DMS153 (cell line): ENCODE measurements around the gene GNLY.

Experiments used
- DNase-seq: peaks from one replicate; lab custom pipeline; 2025; lab: John Stamatoyannopoulos, UW

The GNLY gene

DNA sequence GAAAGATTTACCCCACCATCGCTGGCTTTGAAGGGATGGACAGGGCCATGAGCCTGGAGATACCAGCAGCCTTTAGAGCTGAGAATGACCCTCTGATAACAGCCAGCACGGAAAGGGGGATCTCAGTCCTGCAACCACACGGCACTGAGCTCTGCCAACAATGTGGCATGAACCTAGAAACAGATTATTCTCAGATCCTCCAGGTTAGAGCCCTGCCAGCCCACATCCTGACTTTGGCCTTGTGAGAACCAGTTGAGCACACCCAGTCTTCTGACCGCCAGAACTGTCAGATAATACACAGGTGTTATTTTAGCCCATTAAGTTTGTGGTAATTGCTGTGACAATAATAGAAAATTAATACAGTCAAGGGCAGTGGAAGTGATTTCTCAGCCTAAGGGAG, 9.4 kb upstream of the GNLY start:
- no peak for DNase-seq

DNA sequence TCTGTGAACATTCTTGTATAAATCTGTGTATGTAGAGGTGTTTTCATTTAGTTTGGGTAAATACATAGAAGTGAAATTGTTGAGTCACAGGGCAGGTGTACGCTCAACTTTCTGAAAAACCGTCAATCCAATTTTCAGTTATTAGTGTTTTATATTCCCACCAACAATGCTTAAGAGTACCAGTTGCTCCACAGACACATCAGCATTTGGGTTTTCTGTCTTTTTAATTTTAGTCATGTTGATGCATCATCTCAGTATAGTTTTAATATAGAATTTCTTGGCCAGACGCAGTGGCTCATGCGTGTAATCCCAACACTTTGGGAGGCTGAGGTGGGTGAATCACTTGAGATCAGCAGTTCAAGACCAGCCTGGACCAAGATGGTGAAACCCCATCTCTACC, 3.2 kb upstream of the GNLY start:
- no peak for DNase-seq

DNA sequence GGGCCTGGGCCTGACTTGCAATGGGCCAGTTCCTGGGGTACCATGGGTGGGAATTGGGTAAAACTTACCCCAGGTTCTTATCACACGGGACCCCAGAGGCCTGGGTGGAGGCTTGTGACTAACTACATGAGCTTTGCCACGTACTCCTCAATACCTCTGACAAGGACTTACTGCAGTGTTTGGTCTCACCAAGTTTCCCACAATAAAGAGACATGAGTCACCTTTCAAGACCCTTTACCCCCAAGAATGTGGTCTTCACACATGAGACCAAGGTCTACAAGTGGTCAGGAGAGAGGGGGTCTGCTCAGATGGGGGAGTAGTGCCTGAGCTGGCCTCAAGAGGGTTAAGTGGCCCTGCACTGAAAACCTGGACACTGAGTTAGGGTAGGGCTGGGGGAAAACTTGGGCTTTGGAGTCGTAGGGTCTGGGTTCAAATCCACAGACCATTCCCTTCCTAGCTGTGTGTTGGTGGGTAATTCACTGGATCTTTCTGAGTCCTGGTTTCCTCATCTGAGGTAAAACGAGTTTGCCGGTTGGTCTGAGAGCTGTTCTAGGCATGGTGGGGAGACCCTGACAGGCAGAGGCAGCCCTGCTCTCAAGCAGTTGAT, 2.0 kb upstream of the GNLY start:
- DNase-seq: no peak

DNA sequence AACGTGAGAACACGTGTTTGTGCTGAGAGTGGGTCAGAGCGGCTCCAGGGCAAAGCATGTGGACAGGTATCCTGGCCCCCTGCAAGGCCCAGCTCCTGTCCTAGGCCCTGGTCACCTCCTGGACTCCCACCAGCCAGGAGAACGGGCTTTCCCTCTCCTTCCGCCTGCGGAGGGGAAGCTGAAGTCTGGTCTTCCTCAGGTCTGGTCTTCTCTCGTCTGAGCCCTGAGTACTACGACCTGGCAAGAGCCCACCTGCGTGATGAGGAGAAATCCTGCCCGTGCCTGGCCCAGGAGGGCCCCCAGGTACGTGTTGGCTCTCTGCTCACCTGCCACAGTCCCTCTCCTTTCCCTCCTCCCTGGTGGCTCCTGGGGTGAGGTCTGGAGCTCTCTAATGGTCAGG, 963 bp downstream of the GNLY start:
- DNase-seq: no peak

DNA sequence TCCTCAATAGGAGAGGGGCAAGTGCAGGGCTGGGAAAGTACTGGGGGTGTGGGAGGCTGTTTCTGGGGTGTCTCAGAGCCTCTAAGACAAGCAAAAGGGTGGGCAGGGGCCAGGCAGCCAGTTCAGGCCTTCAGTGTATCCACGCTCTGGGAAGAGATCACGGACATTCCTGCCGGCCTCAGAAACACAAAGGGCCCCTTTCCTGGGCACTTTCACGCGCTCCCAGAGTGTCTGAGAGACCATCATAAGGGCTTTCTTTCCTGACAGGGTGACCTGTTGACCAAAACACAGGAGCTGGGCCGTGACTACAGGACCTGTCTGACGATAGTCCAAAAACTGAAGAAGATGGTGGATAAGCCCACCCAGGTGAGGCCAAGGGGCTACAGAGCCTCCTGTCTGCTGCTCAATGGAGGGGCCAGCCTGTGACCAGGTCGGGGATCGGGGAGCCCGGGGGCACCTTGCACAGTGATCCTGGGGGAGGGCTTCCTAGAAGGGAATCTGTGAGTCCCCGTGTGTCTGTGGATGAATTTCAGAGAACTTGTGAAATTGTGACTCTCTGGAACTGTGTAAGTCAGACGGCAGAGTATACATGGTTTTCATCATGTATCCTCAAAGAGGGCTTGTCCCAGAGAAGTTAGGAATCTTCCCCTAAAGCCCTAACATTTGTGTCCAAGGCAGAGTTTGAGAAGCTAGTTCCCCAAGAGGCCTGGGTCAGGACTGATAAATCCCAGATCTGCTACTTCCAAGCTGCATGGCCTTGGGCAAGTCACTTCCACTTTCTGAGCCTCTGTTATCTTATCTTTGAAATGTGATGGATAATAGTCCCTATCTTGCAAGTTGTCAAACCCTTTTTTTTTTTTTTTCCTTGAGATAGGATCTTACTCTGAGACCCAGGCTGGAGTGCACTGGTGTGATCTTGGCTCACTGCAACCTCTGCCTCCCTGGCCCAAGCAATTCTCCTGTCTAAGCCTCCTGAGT, 1.8 kb downstream of the GNLY start:
- no peak for DNase-seq

DNA sequence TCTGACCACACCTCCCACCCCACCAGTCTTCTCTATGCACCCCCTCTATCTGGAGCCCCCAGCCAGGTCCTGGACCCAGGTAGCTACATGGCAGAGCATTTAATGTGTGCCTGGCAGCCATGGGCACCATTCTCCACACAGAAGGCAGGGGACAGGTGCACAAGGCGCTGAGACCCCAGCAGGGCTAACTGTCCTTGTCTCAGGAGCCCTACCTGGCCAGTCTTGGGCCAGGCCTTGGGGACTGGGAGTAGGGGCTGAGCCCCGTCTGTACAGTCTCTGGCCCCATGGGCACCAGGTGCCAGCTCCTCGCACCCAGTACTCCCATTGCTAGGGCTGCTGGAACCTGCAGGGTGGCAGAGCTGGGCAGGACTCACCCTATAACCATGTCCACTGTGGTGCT, 2.9 kb downstream of the GNLY start:
- DNase-seq: no peak

DNA sequence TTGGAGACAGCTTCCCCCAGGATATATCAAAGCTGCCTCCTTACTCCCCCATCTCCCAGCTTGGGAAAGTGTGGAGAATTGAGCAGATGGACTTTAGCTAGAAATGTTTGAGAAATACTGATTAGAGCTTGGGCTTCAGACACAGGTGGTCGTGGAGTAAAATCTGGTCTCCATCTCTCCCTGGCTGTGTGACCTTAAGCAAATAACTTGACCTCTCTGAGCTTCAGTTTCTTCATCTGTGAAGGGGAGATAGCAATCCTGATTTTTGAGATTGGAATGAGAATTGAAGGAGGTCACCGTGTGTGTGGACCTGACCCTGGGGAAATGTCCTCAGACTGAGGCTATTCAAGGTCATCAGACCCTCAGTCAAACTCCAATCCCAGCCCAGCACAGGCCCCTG, 3.6 kb downstream of the GNLY start:
- no peak for DNase-seq

DNA sequence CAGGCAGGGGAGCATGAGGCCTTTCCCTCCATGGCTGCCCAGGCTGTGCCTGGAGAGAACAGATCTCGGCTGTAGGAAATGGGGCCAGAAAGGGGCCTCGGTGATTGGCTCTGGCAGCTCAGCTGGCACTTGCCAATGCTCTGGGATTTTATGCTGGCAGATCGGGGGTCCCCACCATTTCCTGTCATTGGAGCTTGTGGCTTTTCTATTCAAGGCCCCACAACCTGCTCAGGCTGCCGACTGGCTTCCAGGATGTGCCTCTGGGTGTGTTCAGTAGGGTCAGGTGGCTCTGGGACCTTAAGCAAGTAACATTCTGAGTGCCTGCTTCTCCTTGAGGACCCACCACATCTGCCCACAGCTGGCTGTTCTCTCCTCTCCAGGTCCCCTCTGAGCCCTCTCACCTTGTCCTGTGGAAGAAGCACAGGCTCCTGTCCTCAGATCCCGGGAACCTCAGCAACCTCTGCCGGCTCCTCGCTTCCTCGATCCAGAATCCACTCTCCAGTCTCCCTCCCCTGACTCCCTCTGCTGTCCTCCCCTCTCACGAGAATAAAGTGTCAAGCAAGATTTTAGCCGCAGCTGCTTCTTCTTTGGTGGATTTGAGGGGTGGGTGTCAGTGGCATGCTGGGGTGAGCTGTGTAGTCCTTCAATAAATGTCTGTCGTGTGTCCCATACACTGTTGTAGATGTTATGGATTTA, 4.2 kb downstream of the GNLY start:
- DNase-seq: no peak

DNA sequence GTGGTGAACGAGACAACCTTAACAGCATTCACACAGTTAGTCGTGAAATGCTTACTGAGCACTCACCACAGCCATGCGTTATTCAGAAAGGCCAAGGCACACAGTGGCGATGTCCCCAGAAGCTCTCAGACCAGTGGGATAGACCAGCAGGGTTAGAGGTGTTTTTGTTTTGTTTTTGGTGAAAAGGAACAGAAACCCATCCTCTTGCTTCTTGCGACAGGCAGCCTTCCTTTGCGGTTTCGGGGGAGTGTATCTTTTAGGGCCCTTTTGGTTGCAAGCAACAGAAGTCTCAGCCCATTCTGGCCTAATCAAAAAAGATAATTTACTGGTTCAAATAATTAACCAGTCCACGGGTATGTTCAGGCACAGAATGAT, 4.7 kb downstream of the GNLY start:
- no peak for DNase-seq

DNA sequence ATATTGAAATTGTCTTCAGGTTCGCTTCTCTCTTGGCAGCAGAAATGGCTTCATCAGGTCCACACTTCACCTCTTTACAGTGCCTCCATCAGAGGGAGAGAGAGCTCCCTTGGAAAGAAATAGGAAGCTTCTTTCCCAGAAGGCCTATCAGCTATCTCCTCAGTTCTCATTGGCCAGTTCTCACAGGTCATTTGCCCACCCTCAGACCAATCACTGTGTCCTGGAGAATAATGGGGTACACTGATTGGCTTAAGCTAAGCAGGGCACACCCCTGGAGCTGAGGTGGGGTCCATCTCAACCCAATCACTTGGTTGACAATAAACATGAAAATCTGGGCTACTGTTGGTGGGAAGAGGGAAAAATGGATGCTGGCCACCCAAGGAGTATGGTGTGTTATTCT, 5.2 kb downstream of the GNLY start:
- DNase-seq: no peak

DNA sequence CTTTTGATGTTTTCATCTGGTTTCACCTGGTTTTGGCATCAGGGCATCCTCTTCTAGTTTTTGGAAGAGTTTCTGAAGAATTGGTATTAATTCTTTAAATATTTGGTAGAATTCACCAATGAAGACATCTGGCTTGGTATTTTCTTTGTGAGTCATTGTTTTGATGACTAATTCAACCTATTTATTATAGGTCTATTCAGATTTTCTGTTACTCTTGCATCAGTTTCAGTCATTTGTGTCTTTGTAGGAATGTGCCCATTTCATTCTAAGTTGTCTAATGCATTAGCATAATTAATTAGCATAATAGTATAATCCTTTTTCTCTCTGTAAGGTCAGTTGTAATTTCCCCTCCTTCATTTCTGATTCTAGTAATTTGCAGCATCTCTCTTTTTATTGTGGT, 8.0 kb downstream of the GNLY start:
- no peak for DNase-seq

DNA sequence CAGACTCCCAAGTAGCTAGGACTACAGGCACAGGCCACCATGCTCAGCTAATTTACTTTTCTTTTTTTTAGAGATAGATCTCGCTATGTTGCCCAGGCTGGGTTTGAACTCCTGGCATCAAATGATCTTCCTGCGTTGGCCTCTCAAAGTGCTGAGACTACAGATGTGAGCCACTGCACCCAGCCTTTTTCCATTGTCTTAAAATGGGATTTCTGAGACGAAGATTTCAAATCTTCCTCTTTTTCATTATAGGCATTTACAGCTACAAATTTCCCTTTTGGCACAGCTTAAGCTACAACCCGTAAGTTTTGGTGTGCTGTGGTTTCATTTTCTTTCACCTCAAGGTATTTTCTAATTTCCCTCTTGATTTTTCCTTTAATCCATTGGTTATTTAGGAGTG, 8.6 kb downstream of the GNLY start:
- no peak for DNase-seq

DNA sequence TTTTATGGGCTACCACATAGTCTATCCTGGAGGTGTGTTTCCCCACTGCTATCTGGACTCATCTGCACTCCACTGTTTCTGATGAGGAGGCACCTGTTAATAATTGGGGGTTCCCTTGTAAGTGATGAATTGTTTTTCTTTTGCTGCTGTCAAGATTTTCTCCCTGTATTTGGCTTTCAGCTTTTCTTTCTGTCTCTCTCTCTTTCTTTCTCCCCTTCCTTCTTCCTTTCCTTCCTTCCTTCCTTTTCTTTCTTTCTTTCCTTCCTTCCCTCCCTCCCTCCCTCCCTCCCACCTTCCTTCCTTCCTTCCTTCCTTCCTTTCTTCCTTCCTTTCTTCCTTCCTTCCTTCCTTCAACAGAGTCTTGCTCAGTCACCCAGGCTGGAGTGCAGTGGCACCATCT, 9.2 kb downstream of the GNLY start:
- DNase-seq: no peak

DNA sequence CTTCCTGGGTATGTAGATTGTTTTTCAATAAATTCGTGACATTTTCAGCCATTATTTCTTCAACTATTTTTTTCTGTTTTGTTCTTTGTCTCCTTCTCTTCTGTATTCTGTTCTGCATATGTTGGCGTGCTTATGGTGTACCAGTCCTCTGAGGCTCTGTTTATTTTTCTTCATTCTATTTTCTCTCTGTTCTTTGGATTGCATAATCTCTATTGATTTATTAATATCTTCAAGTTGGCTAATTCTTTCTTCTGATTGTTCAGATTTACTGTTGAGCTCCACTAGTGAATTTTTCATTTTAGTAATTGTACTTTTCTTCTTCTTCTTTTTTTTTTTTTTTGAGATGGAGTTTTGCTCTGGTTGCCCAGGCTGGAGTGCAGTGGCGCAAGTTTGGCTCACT, 9.9 kb downstream of the GNLY start:
- no peak for DNase-seq

DNA sequence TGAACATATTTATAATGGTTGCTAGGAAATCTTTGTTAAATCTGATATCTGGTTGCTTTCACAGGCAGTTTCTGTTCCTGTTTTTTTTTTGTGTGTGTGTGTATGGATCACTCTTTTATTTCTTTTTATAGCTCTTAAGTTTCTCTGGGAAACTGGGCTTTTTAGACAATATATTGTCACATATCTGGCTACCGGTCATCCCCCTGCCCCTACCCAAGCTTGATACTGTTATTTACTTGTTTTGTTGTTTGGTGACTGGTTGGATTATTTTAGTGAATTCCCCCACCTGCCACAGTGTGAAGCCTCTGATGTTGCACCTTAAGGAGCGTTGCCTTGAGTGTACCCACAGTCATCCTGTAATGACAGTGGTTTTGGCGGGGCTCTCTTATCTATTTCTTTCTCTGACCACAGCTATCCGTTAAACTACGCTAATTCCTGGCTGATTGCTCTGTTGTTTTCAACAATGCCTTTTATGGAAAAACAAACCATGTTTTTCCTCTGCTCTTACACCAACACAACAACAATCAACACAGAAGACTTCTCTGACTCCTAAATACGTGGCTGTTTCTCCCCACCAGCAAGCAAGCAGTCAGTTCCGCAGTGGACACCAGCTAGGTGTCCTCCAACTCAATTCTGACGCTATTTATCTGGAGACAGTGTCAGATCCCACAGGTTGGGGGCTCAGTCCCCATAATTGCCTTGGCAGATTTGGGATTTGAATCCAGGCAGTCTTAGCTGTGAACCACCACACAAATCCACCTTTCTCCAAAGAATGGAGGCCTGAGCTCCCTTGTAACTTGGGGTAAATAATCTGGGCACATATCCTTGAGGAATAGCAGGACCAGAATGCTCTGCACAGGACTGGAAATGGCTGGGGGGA, 10.9 kb downstream of the GNLY start:
- no peak for DNase-seq

DNA sequence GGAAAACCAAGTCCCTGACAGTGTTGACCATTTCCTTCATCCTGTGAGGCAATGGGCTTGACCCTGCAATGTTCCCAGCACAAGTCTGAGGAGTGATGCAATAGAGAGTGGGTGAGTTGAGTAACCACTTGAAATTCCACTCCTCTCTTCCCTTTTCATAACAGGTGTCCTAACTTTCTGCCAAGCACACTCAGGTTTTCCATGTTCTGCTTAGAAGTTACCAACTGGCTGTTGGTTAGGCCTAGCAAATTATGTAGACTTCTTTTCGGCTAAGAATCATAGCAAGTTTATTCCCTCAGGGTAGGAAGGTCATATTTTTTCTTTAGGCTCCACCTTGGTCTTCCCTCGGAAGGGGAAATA, 11.5 kb downstream of the GNLY start:
- no peak for DNase-seq

DNA sequence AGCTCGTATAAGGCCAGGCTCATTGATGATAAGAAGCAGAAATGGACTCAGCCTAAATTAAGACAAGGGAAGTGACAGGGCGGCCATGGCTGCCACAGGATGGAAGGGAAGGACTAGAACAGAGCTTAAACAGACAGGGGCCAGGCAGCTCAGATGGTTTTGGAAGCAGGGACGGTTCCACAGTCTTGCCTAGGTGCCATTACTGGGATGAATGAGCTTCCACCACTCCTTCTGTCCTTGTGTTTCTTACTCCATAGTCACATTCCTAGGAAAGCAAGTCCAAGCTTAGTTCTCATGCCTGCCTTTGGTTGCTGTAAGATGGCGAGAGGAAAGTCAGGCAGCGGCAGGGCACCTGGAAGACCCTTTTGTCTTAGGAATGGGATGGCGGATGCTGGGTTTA, 11.9 kb downstream of the GNLY start:
- DNase-seq: no peak

DNA sequence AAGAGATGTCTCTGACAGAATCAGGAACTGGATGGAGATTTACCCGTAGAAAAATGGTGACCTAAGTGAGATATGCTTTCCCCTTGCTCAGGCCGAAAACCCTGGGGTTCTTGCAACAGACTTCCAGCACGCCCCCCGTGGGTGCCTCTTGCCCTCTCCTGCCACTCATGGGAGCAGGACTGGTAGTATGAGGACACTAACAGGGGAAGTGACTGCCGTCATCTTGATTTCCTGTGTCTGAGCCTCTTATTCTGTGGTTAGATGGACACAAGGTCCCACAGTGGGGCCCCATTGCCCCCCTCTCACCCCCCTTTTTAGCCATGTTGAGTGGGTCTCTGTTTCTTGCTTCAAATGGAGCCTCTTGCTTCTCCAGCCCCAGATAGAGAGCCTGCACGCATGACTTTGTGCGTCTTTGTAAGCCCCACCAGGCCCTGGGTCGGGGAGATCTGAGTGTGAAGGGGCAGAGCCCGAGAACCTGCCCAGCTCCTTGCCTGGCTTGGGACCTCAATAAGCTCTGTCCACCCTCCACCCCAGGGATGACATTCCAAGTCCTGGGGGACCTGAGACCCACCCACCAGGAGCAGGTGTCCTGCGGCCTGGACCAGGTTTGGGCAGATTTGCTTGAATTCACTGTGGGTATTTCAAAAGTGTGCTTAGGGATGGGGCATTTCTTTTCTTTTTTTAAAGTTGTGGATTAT, 12.6 kb downstream of the GNLY start:
- DNase-seq: no peak

DNA sequence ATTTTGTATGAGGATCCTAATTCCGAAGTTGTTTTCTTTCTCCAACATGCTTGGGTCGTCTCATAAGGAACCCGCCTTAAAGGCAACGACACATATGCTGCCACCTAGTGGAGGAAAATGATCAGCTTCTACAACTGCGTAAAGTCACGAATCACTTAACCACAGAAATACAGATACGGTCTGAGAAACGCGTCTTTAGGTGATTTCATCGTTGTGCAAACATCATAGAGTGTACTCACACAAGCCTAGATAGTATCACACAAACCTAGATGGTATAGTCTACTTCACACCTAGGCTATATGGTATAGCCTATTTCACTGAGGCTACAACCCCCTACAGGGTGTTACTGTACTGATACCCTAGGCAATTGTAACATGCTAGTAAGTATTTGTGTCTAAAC, 13.1 kb downstream of the GNLY start:
- DNase-seq: peak; percentile 80

DNA sequence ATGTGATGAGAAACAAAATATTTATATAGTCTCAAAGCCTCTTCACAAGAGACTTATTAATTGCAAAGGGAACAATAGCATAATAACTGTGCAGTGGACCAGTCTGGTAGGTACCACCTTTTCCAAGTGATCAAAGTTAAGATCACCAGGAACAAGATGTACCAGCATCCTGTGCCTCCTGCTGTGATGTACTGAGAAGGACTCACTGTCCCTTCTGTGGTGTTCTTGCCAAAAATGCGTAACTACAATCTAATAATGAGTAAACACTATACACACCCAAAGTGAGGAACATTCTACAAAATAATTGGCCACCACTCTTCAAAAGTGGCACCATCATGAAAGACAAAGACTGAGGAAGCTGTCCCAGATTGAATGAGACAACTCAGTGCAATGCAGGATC, 14.5 kb downstream of the GNLY start:
- DNase-seq: no peak

DNA sequence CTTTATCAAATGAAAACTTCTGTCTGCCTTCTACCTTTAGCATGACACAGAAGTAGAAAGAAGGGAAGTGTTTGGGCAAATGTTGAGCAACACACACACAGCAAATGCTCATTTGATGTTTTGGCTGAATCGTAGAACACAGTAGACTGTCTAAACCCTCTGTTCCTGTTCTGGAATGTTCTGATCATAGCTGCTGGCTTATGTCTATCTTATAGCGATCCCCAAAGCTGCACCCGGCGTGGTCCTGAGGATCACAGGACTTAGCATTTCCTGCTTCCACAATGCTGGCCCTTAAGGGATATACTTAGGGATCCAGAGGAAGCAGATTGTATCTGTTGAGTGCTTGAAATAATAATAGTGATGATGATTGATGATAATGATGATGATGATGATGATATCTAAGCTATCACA, 15.2 kb downstream of the GNLY start:
- no peak for DNase-seq
